GM15510 (cell line): ENCODE results near the gene MFSD2A.

Source experiments
- POLR2A ChIP-seq: IDR thresholded peaks from 3 replicates; pipeline ENCODE4 v1.6.1; 2011; ENCODE audit warnings: borderline replicate concordance; ENCODE audit not compliant: insufficient read length; ENCODE audit errors: extremely low read depth

The MFSD2A gene

DNA sequence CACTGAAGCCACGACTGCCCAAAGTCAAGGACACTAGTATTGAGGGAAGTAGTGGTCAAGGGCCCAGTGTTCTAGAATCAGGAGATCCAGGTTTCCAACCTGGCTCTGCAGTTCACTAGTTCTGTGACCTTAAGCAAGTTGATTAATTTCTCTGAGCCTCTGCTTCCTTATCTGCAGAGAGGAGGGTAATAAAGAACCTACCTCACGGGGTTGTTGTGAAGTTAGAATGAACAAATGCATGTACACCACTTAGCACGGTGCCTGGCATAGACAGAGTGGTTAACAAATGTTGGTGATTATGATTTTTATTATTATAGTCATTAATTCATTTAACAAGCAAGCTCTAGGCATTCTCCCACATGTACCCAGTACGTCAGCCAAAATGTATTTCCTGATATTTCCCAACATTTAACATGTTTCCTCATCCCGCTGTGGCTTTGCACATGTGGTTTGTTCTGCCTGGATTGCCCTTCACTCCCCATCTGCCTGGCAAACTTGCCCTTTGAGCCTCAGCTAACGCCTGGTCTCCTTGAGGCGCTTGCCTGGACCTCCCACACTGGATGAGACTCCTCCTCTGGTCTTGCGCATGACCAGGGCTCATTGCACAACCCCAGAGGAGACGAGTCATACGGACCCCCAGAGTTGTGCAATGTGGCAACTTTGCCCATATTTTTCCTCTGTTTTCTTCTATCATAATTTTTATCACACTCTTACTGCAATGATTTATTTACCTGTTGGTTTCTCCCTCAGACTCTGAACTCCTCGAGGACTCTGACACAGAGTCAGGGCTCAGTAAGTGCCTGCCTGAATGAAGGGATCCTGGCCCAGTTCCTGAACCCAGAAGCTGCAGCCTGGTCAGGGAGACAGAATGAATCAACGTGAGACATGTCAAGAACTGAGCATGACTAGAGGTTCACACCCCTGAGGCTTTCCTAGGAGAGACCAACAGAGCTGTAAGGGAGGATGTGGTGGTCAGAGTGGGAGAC lies 20.7 kb upstream of the MFSD2A start:
- TF ChIP-seq POLR2A, result no peak

- TF ChIP-seq POLR2A, result no peak
Measured at GRCh38 chr1:39936724-39937491, 18.0 kb upstream of the MFSD2A start.

DNA sequence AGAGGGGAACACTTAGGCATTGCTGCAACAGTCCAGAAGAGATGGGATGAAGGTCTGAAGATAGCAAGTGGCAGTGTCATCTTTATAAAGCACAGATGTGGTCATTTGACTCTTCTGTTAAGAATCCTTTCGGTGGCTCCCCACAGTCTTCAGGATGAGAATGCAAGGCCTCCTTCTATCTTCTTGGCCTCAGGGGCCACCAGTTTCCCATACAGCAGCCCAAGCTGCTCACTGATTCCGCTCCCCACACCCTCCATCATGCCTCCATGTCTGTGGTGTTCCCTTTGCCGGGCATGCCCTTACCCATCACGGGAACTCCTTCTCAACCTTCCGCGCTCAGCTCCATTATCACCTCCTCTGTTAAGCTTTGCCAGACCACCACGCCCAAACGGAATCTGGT lies 16.1 kb upstream of the MFSD2A start:
- TF ChIP-seq POLR2A, result no peak

DNA sequence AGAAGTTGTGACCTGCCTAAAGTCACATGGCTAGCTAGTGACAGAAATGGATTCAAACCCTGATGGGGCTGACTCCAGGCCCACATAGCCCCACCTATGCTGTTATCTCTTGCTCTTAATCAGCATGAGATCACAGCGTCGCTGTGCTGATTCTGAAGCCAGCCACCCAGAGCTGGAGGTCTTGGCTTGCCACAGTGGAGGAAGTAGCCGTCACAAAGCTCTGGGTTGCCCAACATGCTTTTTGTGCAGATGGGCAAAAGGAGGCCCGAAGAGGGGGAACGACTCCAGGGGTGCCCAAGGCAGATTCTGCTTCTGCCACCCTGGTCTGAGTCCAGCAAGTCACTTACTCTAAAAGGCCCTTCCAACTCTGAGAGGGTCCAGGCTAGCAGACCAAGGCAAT lies 14.7 kb upstream of the MFSD2A start:
- no peak for TF ChIP-seq POLR2A

DNA sequence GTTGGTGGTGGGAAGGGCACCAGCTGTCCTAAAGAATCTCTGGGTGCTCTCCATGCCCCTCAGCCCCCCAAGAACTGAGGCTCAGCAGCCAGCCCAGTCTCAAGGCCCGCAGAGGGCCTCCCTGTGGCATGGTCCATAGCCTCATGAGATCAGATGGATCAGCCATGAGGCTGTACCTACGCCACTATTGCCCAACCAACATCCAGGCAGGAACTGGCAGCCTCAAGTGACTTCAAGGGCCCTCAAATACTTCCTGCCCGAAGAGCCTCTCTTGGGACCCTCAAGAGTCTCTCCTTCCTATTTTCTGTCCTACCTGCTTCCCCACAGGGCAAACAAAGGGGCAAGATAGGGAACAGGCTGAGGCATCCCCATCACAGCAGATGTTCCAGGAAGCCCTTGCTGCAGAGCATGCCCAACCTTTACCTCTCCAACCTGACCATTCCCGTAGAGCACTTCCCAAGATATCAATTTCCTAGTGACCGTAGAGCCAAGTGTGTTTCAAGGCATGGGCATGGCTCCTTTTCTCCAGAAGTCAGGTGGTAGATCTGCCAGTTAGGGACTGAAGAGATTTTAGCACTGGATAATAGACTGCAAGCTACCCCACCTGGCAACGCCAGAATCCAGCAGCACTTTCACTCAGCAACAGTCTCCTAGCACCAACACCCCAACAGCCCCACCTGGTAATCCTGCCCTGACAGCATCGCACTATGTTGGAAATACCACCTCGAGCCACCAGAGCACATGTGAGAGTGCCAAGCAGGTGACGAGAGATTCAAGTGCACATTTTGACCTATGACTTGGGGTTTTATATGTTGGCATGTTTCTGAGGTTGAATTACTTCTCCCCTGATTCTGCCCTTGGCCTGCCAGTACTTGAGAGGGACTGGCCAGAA lies 13.7 kb upstream of the MFSD2A start:
- no peak for TF ChIP-seq POLR2A

GRCh38 chr1:39943471-39944290 lies 11.3 kb upstream of the MFSD2A start:
- no peak for TF ChIP-seq POLR2A

GRCh38 chr1:39944410-39945112 lies 10.4 kb upstream of the MFSD2A start:
- TF ChIP-seq POLR2A, result no peak

- no peak for TF ChIP-seq POLR2A
Measured at GRCh38 chr1:39946216-39946615, 8.7 kb upstream of the MFSD2A start.

DNA sequence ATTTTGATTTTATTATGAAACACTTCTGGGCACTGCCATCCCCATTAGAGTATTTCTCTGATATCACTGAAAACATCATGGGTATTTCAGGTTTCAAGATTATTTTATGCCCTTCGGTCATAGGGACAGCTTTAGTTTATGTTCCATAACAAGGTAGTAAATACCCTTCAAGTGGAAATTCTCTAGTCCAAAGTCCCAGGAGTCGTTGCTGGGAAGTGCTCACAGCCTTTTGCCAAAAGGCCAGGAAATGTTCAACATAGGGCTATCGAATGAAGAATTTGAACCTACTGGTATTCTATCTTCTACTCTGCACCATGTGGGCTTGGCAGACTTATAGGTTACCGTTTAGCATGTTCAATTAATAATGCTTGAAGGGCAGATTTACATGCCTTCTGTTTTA lies 7.7 kb upstream of the MFSD2A start:
- TF ChIP-seq POLR2A, result no peak

- TF ChIP-seq POLR2A, result no peak
Measured at GRCh38 chr1:39949891-39950290, 5.1 kb upstream of the MFSD2A start.

- no peak for TF ChIP-seq POLR2A
Measured at GRCh38 chr1:39951926-39952325, 3.0 kb upstream of the MFSD2A start.

DNA sequence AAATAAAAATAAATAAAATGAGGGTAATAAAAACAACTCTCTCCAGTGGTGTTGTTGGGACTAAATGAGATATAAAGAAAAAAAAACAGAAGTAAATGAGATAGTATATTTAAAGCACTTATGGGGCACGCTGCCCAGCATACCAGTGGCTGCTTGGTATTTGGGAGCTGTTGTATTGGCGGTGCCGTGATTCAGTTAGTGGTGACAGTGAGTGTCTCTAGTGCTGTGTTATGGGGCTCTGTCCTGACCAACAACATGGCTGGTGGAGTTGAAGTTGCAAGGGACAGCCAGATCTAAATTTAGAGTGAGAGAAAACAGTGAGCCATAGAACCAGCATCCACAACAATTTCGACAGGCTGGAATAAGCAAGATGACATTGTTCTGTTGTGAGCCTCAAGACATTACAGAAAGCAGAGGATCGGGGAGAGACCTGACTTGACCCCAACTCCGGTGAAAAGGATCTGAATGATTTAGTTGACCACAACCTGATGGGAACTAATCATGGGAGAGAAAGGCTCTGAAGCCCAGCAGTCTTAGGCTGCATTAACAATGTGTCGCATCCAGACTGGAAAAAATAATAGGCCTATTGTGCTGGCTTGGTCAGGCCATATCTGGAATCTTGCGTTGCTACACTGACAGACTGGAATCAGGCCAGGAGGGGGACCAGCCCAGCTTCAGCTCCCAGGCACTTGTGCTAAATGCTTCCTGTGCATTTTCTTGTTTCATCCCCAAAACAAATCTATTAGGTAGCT lies 2.4 kb upstream of the MFSD2A start:
- no peak for TF ChIP-seq POLR2A
